ENCODE measurements around the gene IKZF3.
A peak's percentile ranks its signal among the peaks of the same experiment; 100 is the strongest.
"Not testable (repeated sequence)": the region's sequence is repeated elsewhere in the genome, so short reads cannot be mapped to it uniquely, and the experiment has no call there.

Gene IKZF3

GRCh38 chr17:39868554-39868942 lies 4.4 kb upstream of the IKZF3 start:
- no peak for DNase-seq
- Mint-ChIP-seq H3K4me3 (peak overlapping the region; percentile 16), H3K27ac (peak overlapping the region; percentile 96), H3K27me3 (no peaks in the 10 kb centered on the region), H3K36me3 (ENCODE audit: low read depth) (peaks cover 11% of the 10 kb centered on the region), H3K4me1 (ENCODE audit: low read depth) (peaks cover 52% of the 10 kb centered on the region), H3K9me3 (no peaks in the 10 kb centered on the region)

- Mint-ChIP-seq H3K27me3 (no peaks in the 10 kb centered on the region), H3K9me3 (no peaks in the 10 kb centered on the region), H3K4me3 (peak within 1 kb of the TSS; percentile 62), H3K4me1 (ENCODE audit: low read depth) (peaks cover 52% of the 10 kb centered on the region), H3K27ac (peak within 1 kb of the TSS; percentile 96), H3K36me3 (ENCODE audit: low read depth) (peaks cover 15% of the 10 kb centered on the region)
- peak; percentile 75 for DNase-seq
Observed at GRCh38 chr17:39867880-39868553, 3.9 kb upstream of the IKZF3 start, which contains the start of gene ZPBP2. TSS of gene ZPBP2 (plus strand) at chr17:39868202. CDS start at chr17:39868355, 153 bp downstream.

- peak overlapping the region; percentile 62 for H3K4me3 Mint-ChIP-seq
Observed at GRCh38 chr17:39867084-39867879, 3.2 kb upstream of the IKZF3 start.

GRCh38 chr17:39866013-39866730 lies 2.1 kb upstream of the IKZF3 start:
- Mint-ChIP-seq H3K4me3 (peak overlapping the region; percentile 22), H3K27me3 (no peaks in the 10 kb centered on the region), H3K9me3 (no peaks in the 10 kb centered on the region), H3K27ac (peak overlapping the region; percentile 97), H3K4me1 (ENCODE audit: low read depth) (peaks cover 52% of the 10 kb centered on the region), H3K36me3 (ENCODE audit: low read depth) (peaks cover 24% of the 10 kb centered on the region)
- DNase-seq: no peak

More at GRCh38 chr17:39867084-39867879, 3.2 kb upstream of the IKZF3 start:
- Mint-ChIP-seq H3K27me3 (no peaks in the 10 kb centered on the region), H3K4me1 (ENCODE audit: low read depth) (peaks cover 48% of the 10 kb centered on the region), H3K36me3 (ENCODE audit: low read depth) (peaks cover 18% of the 10 kb centered on the region), H3K9me3 (no peaks in the 10 kb centered on the region), H3K27ac (peak overlapping the region; percentile 96)
- DNase-seq: peak; percentile 71

- H3K27me3 Mint-ChIP-seq: no peaks in the 10 kb centered on the region
- no peak for DNase-seq
- no peaks in the 10 kb centered on the region for H3K9me3 Mint-ChIP-seq
- H3K4me1 Mint-ChIP-seq (ENCODE audit: low read depth): peaks cover 62% of the 10 kb centered on the region
- H3K36me3 Mint-ChIP-seq (ENCODE audit: low read depth): peaks cover 43% of the 10 kb centered on the region
- H3K27ac Mint-ChIP-seq: peak overlapping the region; percentile 97
- peak overlapping the region; percentile 97 for H3K4me3 Mint-ChIP-seq
Observed at GRCh38 chr17:39863244-39863917, 731 bp downstream of the IKZF3 start.

- peaks cover 56% of the 10 kb centered on the region for H3K4me1 Mint-ChIP-seq (ENCODE audit: low read depth)
- H3K36me3 Mint-ChIP-seq (ENCODE audit: low read depth): peaks cover 58% of the 10 kb centered on the region
- no peak for DNase-seq
- H3K27me3 Mint-ChIP-seq: no peaks in the 10 kb centered on the region
- peak overlapping the region; percentile 81 for H3K27ac Mint-ChIP-seq
- H3K4me3 Mint-ChIP-seq: peak overlapping the region; percentile 97
- H3K9me3 Mint-ChIP-seq: no peaks in the 10 kb centered on the region
Observed at GRCh38 chr17:39861235-39861634, 2.9 kb downstream of the IKZF3 start.

GRCh38 chr17:39855911-39856649 lies 8.0 kb downstream of the IKZF3 start:
- H3K27me3 Mint-ChIP-seq, DNase-seq, H3K9me3 Mint-ChIP-seq, H3K4me3 Mint-ChIP-seq, H3K27ac Mint-ChIP-seq: not testable (repeated sequence)
- Mint-ChIP-seq H3K36me3 (ENCODE audit: low read depth) (peaks cover 70% of the 10 kb centered on the region), H3K4me1 (ENCODE audit: low read depth) (peaks cover 65% of the 10 kb centered on the region)

- H3K9me3 Mint-ChIP-seq: no peaks in the 10 kb centered on the region
- H3K27ac Mint-ChIP-seq: peak overlapping the region; percentile 13
- peaks cover 61% of the 10 kb centered on the region for H3K36me3 Mint-ChIP-seq (ENCODE audit: low read depth)
- no peak for DNase-seq
- peaks cover 57% of the 10 kb centered on the region for H3K4me1 Mint-ChIP-seq (ENCODE audit: low read depth)
- no peaks in the 10 kb centered on the region for H3K27me3 Mint-ChIP-seq
- H3K4me3 Mint-ChIP-seq: no peak overlapping the region
Observed at GRCh38 chr17:39854909-39855308, 9.2 kb downstream of the IKZF3 start.

GRCh38 chr17:39852239-39852638 lies 11.9 kb downstream of the IKZF3 start:
- H3K36me3 Mint-ChIP-seq (ENCODE audit: low read depth): peaks cover 63% of the 10 kb centered on the region
- H3K4me1 Mint-ChIP-seq (ENCODE audit: low read depth): peaks cover 60% of the 10 kb centered on the region
- H3K4me3 Mint-ChIP-seq: peak overlapping the region; percentile 1
- H3K9me3 Mint-ChIP-seq: no peaks in the 10 kb centered on the region
- peak overlapping the region; percentile 81 for H3K27ac Mint-ChIP-seq
- no peak for DNase-seq
- no peaks in the 10 kb centered on the region for H3K27me3 Mint-ChIP-seq

GRCh38 chr17:39850186-39850585 lies 13.9 kb downstream of the IKZF3 start:
- not testable (repeated sequence) for H3K27ac Mint-ChIP-seq, DNase-seq, H3K27me3 Mint-ChIP-seq, H3K4me3 Mint-ChIP-seq, H3K9me3 Mint-ChIP-seq
- Mint-ChIP-seq H3K36me3 (ENCODE audit: low read depth) (peaks cover 70% of the 10 kb centered on the region), H3K4me1 (ENCODE audit: low read depth) (peaks cover 68% of the 10 kb centered on the region)

- Mint-ChIP-seq H3K9me3 (no peaks in the 10 kb centered on the region), H3K4me3 (no peak overlapping the region), H3K36me3 (ENCODE audit: low read depth) (peaks cover 69% of the 10 kb centered on the region), H3K27me3 (no peaks in the 10 kb centered on the region), H3K4me1 (ENCODE audit: low read depth) (peaks cover 72% of the 10 kb centered on the region), H3K27ac (peak overlapping the region; percentile 70)
- DNase-seq: no peak
Observed at GRCh38 chr17:39848600-39848999, 15.5 kb downstream of the IKZF3 start.

GRCh38 chr17:39846205-39846604 lies 17.9 kb downstream of the IKZF3 start:
- Mint-ChIP-seq H3K4me3 (no peak overlapping the region), H3K27ac (peak overlapping the region; percentile 16), H3K27me3 (no peaks in the 10 kb centered on the region), H3K9me3 (no peaks in the 10 kb centered on the region), H3K36me3 (ENCODE audit: low read depth) (peaks cover 79% of the 10 kb centered on the region), H3K4me1 (ENCODE audit: low read depth) (peaks cover 75% of the 10 kb centered on the region)
- DNase-seq: no peak

GRCh38 chr17:39845052-39845846 lies 18.9 kb downstream of the IKZF3 start:
- no peak for DNase-seq
- H3K27ac Mint-ChIP-seq: peak overlapping the region; percentile 88
- peaks cover 79% of the 10 kb centered on the region for H3K4me1 Mint-ChIP-seq (ENCODE audit: low read depth)
- H3K4me3 Mint-ChIP-seq: no peak overlapping the region
- peaks cover 85% of the 10 kb centered on the region for H3K36me3 Mint-ChIP-seq (ENCODE audit: low read depth)
- no peaks in the 10 kb centered on the region for H3K9me3 Mint-ChIP-seq
- no peaks in the 10 kb centered on the region for H3K27me3 Mint-ChIP-seq
